Keratinocyte (primary cell): ENCODE measurements around the gene NKD1. TPM values are rescaled to one million over a fixed set of nuclear protein-coding genes. Genes with fewer than 3 reads are reported as not detected.

Source experiments
- DNase-seq: peaks from one replicate; pipeline ENCODE4 v3.0.0-alpha.2; 2011; ENCODE audit warnings: low read depth, missing footprints, low spot score
- FAIRE-seq: peaks from 2 replicates; lab custom pipeline; 2011; peaks lifted over from hg19 to GRCh38; lab: Jason Lieb, UNC
- H2AFZ ChIP-seq: 2 replicates; pipeline ENCODE4 v1.6.0; 2012; ENCODE audit warnings: low read length, control low read depth, inconsistent platforms; ENCODE audit not compliant: control insufficient read depth
- H3K27ac ChIP-seq: 2 replicates; pipeline ENCODE4 v1.5.1; 2011; ENCODE audit warnings: low read length; ENCODE audit not compliant: control insufficient read depth, insufficient read depth
- H3K27me3 ChIP-seq: 3 replicates; pipeline ENCODE4 v1.6.0; 2011; ENCODE audit warnings: low read length; ENCODE audit not compliant: control insufficient read depth, insufficient read depth; ENCODE audit errors: extremely low read depth
- H3K36me3 ChIP-seq, 2 experiments: 2 replicates in 1 of 2; 3 replicates in 1 of 2; pipeline ENCODE4 v1.5.1; 2011; ENCODE audit warnings: low read length in 2 of 2, mild to moderate bottlenecking in 1 of 2; ENCODE audit not compliant: control insufficient read depth in 2 of 2, insufficient read depth in 2 of 2; ENCODE audit errors: extremely low read depth in 1 of 2
- H3K4me1 ChIP-seq: 3 replicates; pipeline ENCODE4 v1.5.1; 2011; ENCODE audit warnings: low read length; ENCODE audit not compliant: control insufficient read depth, insufficient read depth; ENCODE audit errors: extremely low read depth
- H3K4me2 ChIP-seq: 3 replicates; pipeline ENCODE4 v1.6.0; 2011; ENCODE audit warnings: low read depth, low read length; ENCODE audit not compliant: control insufficient read depth, insufficient read depth; ENCODE audit errors: extremely low read depth
- H3K4me3 ChIP-seq, 3 experiments: fragments of 200-600 bp in 1 of 3; sonication (generic) in 1 of 3; 2 replicates in 2 of 3; 3 replicates in 1 of 3; pipeline ENCODE4 v1.5.1; 2011 to 2016; ENCODE audit warnings: low read length in 3 of 3, mild to moderate bottlenecking in 3 of 3, control low read depth in 2 of 3, inconsistent platforms in 1 of 3, low read depth in 1 of 3, mixed read lengths in 1 of 3, mixed run types in 1 of 3, moderate library complexity in 1 of 3; ENCODE audit not compliant: control insufficient read depth in 2 of 3, insufficient read depth in 2 of 3; ENCODE audit errors: extremely low read depth in 1 of 3
- H3K79me2 ChIP-seq: 2 replicates; pipeline ENCODE4 v1.6.0; 2012; ENCODE audit warnings: low read length; ENCODE audit not compliant: control insufficient read depth, insufficient read depth
- H3K9ac ChIP-seq: 3 replicates; pipeline ENCODE4 v1.6.0; 2011; ENCODE audit warnings: low read length; ENCODE audit not compliant: control insufficient read depth, insufficient read depth; ENCODE audit errors: extremely low read depth
- H3K9me1 ChIP-seq: 3 replicates; pipeline ENCODE4 v1.6.0; 2011; ENCODE audit warnings: low read length; ENCODE audit not compliant: control insufficient read depth, insufficient read depth; ENCODE audit errors: extremely low read depth
- H3K9me3 ChIP-seq: 2 replicates; pipeline ENCODE4 v1.5.1; 2012; ENCODE audit warnings: low read depth, low read length; ENCODE audit not compliant: control insufficient read depth
- H4K20me1 ChIP-seq: 3 replicates; pipeline ENCODE4 v1.6.0; 2011; ENCODE audit warnings: low read length; ENCODE audit not compliant: control insufficient read depth, insufficient read depth; ENCODE audit errors: extremely low read depth
- EZH2 ChIP-seq: IDR thresholded peaks from one replicate; pipeline ENCODE4 v1.6.1; 2012; ENCODE audit warnings: inconsistent platforms, mild to moderate bottlenecking, low read length, moderate library complexity
- dilution Hi-C: fragments of 300-500 bp; cut with MboI; formaldehyde crosslinking; loops from one replicate; pipeline ENCODE4 v1.7.0; 2020; ENCODE audit warnings: low sequenced_read_pairs; ENCODE audit not compliant: extremely low pct_ligation_motif_present
- polyA plus RNA-seq, 5 experiments: library from polyadenylated mRNA; depleted of rRNA in 3 of 5; stranded (reverse) in 3 of 5; stranded (forward) in 1 of 5; unstranded in 1 of 5; fragments of >200 nt; gene quantifications; 1 replicate in 1 of 5; 2 replicates in 3 of 5; 3 replicates in 1 of 5; pipeline versions ENCODE4 v1.2.1 to v1.2.3, GENCODE V29; 2011 to 2012; ENCODE audit warnings: missing spikeins in 2 of 5, low read depth in 1 of 5, low replicate concordance in 1 of 5
- TF ChIP-seq, protein P1 (sequence below), 3 experiments: IDR thresholded peaks in 1 of 3; conservative IDR thresholded peaks in 1 of 3; optimal IDR thresholded peaks in 1 of 3; 2 replicates in 2 of 3; 3 replicates in 1 of 3; pipeline versions ENCODE3 to v1.5.1; 2011; ENCODE audit warnings: low read length in 3 of 3, mild to moderate bottlenecking in 3 of 3, moderate library complexity in 2 of 3, control low read depth in 1 of 3, inconsistent platforms in 1 of 3; ENCODE audit not compliant: insufficient read depth in 2 of 3; ENCODE audit errors: extremely low read depth in 1 of 3

NKD1 gene
- polyA plus RNA-seq, 1 donor (not counting 4 experiments of a cell fraction or from before 2014, with no cell fraction given) = 0.62 TPM

DNA sequence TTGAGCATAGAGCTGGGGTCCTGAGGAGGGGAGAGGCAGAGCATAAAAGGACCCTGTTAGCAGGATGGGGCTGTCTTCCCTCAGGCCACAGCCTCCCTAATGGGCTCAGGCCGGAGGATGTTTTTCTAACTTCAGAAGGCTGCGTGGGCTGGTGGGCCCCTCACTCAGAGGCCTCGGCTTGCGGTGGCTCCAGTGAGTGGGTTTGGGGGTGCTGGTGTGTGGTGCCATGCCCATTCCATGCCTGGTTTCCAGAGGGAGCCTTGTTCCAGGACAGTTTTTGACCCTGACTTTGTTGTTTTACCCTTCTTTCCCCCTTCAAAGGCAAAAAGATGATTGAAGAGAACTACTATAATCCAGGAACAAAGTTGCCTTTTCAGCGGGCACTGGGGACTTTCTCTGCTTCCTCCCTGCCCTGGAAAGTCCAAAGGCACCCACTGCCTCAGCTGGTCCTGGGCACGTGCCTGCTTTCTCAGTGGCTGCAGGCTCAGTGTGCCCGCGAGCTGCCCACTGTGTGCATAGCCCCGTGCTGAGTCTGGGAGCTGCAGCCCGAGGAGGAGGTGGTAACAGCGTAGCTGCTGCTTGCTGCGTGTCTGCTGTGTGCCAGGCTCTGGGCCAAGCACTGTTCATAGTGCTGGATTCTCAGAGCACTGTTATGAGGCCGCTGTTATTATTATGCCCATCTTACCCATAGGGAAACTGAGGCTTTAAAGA is 11.8 kb downstream of the NKD1 start:
- H3K9me3 ChIP-seq = no peaks in the 10 kb centered on the region
- H3K9me1 ChIP-seq = no peaks in the 10 kb centered on the region
- H4K20me1 ChIP-seq = no peaks in the 10 kb centered on the region
- no peaks in the 10 kb centered on the region for H3K27me3 ChIP-seq
- H3K4me1 ChIP-seq = peaks cover 5% of the 10 kb centered on the region
- dilution Hi-C loops = no loop called here
- H3K27ac ChIP-seq = no peak overlapping the region
- H2AFZ ChIP-seq = no peak overlapping the region
- no peaks in the 10 kb centered on the region for H3K36me3 ChIP-seq
- FAIRE-seq (no peak), DNase-seq (no peak)
- no peak overlapping the region for H3K9ac ChIP-seq
- no peaks in the 10 kb centered on the region for H3K79me2 ChIP-seq
- no peak overlapping the region for H3K4me3 ChIP-seq
- H3K4me2 ChIP-seq = no peak overlapping the region
- no peak for TF ChIP-seq EZH2
- TF ChIP-seq, protein P1, sequence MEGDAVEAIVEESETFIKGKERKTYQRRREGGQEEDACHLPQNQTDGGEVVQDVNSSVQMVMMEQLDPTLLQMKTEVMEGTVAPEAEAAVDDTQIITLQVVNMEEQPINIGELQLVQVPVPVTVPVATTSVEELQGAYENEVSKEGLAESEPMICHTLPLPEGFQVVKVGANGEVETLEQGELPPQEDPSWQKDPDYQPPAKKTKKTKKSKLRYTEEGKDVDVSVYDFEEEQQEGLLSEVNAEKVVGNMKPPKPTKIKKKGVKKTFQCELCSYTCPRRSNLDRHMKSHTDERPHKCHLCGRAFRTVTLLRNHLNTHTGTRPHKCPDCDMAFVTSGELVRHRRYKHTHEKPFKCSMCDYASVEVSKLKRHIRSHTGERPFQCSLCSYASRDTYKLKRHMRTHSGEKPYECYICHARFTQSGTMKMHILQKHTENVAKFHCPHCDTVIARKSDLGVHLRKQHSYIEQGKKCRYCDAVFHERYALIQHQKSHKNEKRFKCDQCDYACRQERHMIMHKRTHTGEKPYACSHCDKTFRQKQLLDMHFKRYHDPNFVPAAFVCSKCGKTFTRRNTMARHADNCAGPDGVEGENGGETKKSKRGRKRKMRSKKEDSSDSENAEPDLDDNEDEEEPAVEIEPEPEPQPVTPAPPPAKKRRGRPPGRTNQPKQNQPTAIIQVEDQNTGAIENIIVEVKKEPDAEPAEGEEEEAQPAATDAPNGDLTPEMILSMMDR (optimal IDR thresholded peaks at IDR 0.05 in 1 of 3, IDR thresholded peaks at IDR 0.05 in 1 of 3, conservative IDR thresholded peaks at IDR 0.05 in 1 of 3; ENCODE audit: extremely low read depth in 1 of 3, insufficient read depth in 2 of 3, low read length in 3 of 3) = no peak

DNA sequence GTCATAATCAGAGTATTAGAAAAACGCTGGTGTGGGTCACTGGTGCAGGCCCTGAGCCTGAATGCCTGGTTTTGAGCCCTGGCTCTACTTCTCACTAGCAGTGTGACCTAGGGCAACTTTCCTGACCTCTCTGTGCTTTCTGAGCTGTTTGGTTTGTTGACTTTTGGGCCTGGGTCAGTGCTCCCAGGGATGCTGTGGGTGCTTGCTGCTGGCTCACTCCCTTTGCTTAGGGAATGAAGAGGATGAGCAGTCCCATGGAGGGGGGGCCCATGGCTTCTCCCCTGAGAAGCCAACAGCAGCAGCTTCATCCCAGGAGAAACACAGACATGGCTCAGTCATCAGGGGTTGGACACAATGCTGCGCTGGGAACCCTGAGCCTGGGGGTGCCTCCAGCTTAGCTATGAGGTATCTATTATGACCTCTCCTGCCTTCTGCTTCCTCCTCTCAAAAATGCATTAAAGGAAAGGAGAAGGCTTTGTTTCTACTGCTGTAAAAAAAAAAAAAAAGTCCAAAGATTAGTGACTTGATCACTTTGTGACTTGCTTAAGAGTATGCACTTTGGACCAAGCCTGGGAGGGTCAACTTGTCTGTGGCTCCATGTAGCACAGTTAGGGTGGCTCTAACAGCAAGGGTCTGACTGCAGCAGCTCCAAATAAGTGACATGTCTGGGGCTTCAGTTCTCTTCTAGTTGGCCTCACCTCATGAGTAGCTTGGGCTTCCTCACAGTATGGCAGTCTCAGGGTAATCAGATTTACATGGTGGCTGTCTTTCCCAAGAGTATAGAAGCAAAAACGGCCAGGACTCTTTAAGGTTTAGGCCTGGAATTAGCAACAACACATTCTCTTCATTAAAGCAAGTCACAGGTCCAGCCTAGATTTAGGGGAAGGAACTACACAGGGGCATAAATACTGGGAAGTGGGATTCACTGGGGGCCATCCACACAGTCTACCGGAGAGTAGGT is 13.0 kb downstream of the NKD1 start:
- Histone ChIP-seq H3K9ac (no peak overlapping the region), H3K9me3 (no peaks in the 10 kb centered on the region), H3K27ac (no peak overlapping the region), H3K36me3 (no peaks in the 10 kb centered on the region), H2AFZ (no peak overlapping the region), H3K9me1 (no peaks in the 10 kb centered on the region), H3K4me3 (no peak overlapping the region), H3K79me2 (no peaks in the 10 kb centered on the region), H3K4me2 (no peak overlapping the region), H3K27me3 (no peaks in the 10 kb centered on the region), H3K4me1 (peaks cover 3% of the 10 kb centered on the region), H4K20me1 (no peaks in the 10 kb centered on the region)
- dilution Hi-C loops = no loop called here
- DNase-seq = no peak
- FAIRE-seq = no peak
- no peak for TF ChIP-seq EZH2
- TF ChIP-seq, protein P1 (optimal IDR thresholded peaks at IDR 0.05 in 1 of 3, IDR thresholded peaks at IDR 0.05 in 1 of 3, conservative IDR thresholded peaks at IDR 0.05 in 1 of 3; ENCODE audit: extremely low read depth in 1 of 3, insufficient read depth in 2 of 3, low read length in 3 of 3) = no peak
